A549 (cell line): ENCODE measurements around the gene KNDC1. TPM values are rescaled to one million over a fixed set of nuclear protein-coding genes. Genes with fewer than 3 reads are reported as not detected.

Source experiments
- ATAC-seq, 2 experiments: fragments of 200-7000 bp in 1 of 2; fragments of >200 bp in 1 of 2; cut with Nextera tagmentation in 1 of 2; cut with Tn5 transposase in 1 of 2; 3 replicates each; pipeline versions ENCODE4 v1.8.0 to v1.9.1; 2018 to 2020; ENCODE audit warnings: mild to moderate bottlenecking in 1 of 2, moderate library complexity in 1 of 2
- CTCF ChIA-PET: fragments of 300-600 bp; sonication (Branson Sonifier 250); formaldehyde crosslinking; extraction: SDS; loops from one replicate; lab custom pipeline; 2021; ENCODE audit warnings: antibody characterized with exemption, inconsistent platforms; lab: Yijun Ruan, JAX
- POLR2A ChIA-PET: fragments of 350-600 bp; formaldehyde crosslinking; extraction: SDS; loops from one replicate; lab custom pipeline; 2021; ENCODE audit warnings: antibody characterized with exemption, inconsistent platforms; lab: Yijun Ruan, JAX
- DNase-seq, 2 experiments: peaks; one replicate each; pipeline versions ENCODE4 v3.0.0 to v3.0.0-alpha.2; 2011 to 2016; ENCODE audit warnings: low read depth in 1 of 2, low spot score in 1 of 2
- FAIRE-seq: peaks from 2 replicates; lab custom pipeline; 2011; peaks lifted over from hg19 to GRCh38; lab: Jason Lieb, UNC
- H3K27ac ChIP-seq, 2 experiments: fragments of >200 bp; sonication (Bioruptor Twin); formaldehyde crosslinking; 3 replicates each; pipeline ENCODE4 v1.5.1; 2016 to 2017
- H3K4me1 ChIP-seq: fragments of >200 bp; sonication (Bioruptor Twin); formaldehyde crosslinking; 3 replicates; pipeline ENCODE4 v1.6.1; 2016
- H3K4me2 ChIP-seq: fragments of >200 bp; sonication (Bioruptor Twin); formaldehyde crosslinking; 3 replicates; pipeline ENCODE4 v1.6.1; 2016
- H3K4me3 ChIP-seq: fragments of >200 bp; sonication (Bioruptor Twin); formaldehyde crosslinking; 3 replicates; pipeline ENCODE4 v1.5.1; 2016
- H3K9me3 ChIP-seq: fragments of >200 bp; sonication (Bioruptor Twin); formaldehyde crosslinking; 3 replicates; pipeline ENCODE4 v1.6.1; 2016
- ATOH8 ChIP-seq: fragments of 250-450 bp; sonication (Bioruptor Pico); IDR thresholded peaks from 2 replicates; pipeline ENCODE4 v1.5.0; 2020; ENCODE audit warnings: low read depth, mild to moderate bottlenecking, moderate library complexity
- BCL3 ChIP-seq: fragments of >200 bp; sonication (Bioruptor Twin); formaldehyde crosslinking; IDR thresholded peaks from 3 replicates; pipeline ENCODE4 v1.6.1; 2016
- CBX8 ChIP-seq: fragments of 200-600 bp; sonication (generic); IDR thresholded peaks from 2 replicates; pipeline ENCODE4 v1.6.1; 2016
- CHD2 ChIP-seq: fragments of 150-350 bp; IDR thresholded peaks from 2 replicates; pipeline ENCODE4 v1.6.1; 2014; ENCODE audit warnings: low read length; ENCODE audit not compliant: partially characterized antibody
- CHD4 ChIP-seq: fragments of 200-600 bp; sonication (generic); IDR thresholded peaks from 2 replicates; pipeline ENCODE4 v1.6.1; 2016; ENCODE audit warnings: antibody characterized with exemption, mild to moderate bottlenecking, borderline replicate concordance
- CTCF ChIP-seq: fragments of >200 bp; sonication (Bioruptor Twin); formaldehyde crosslinking; IDR thresholded peaks from 3 replicates; pipeline ENCODE4 v1.5.1; 2016
- E2F6 ChIP-seq: IDR thresholded peaks from 2 replicates; pipeline ENCODE4 v1.6.1; 2012; ENCODE audit warnings: low read depth, borderline replicate concordance
- EP300 ChIP-seq, 2 experiments: fragments of >200 bp; sonication (Bioruptor Twin); formaldehyde crosslinking; IDR thresholded peaks; 2 replicates in 1 of 2; 3 replicates in 1 of 2; pipeline ENCODE4 v1.6.1; 2016 to 2017
- GATA3 ChIP-seq: IDR thresholded peaks from 2 replicates; pipeline ENCODE4 v1.6.1; 2012; ENCODE audit warnings: borderline replicate concordance
- JUNB ChIP-seq: fragments of >200 bp; sonication (Bioruptor Twin); formaldehyde crosslinking; IDR thresholded peaks from 2 replicates; pipeline ENCODE4 v1.6.1; 2016
- KDM5A ChIP-seq: fragments of 200-600 bp; sonication (generic); IDR thresholded peaks from 2 replicates; pipeline ENCODE4 v1.6.1; 2016; ENCODE audit warnings: antibody characterized with exemption, mild to moderate bottlenecking
- MYC ChIP-seq: IDR thresholded peaks from 2 replicates; pipeline ENCODE4 v1.6.1; 2012; ENCODE audit warnings: mild to moderate bottlenecking, inconsistent platforms, low read length, improper control_type of control experiment, borderline replicate concordance
- NFE2L2 ChIP-seq: fragments of 150-350 bp; conservative IDR thresholded peaks from 2 replicates; pipeline ENCODE4 v1.6.1; 2014; ENCODE audit warnings: low read length
- POLR2A ChIP-seq: IDR thresholded peaks from 2 replicates; pipeline ENCODE4 v1.6.1; 2012; ENCODE audit warnings: mild to moderate bottlenecking, low read length
- RAD21 ChIP-seq, 2 experiments: fragments of >200 bp in 1 of 2; sonication (Bioruptor Twin) in 1 of 2; formaldehyde crosslinking in 1 of 2; IDR thresholded peaks in 1 of 2; conservative IDR thresholded peaks in 1 of 2; 2 replicates in 1 of 2; 3 replicates in 1 of 2; pipeline ENCODE4 v1.6.1; 2012 to 2018; ENCODE audit warnings: inconsistent platforms in 1 of 2
- RARB ChIP-seq: fragments of 250-450 bp; sonication (Bioruptor Pico); IDR thresholded peaks from 2 replicates; pipeline ENCODE4 v1.8.0; 2021; ENCODE audit warnings: mild to moderate bottlenecking, moderate library complexity
- RCOR1 ChIP-seq: fragments of 150-350 bp; IDR thresholded peaks from 2 replicates; pipeline ENCODE4 v1.6.1; 2014; ENCODE audit warnings: antibody characterized with exemption, low read length, low read depth
- REST ChIP-seq: fragments of 200-600 bp; sonication (generic); IDR thresholded peaks from 2 replicates; pipeline ENCODE4 v1.6.1; 2016; ENCODE audit warnings: antibody characterized with exemption, mild to moderate bottlenecking, moderate library complexity
- SREBF2 ChIP-seq: fragments of 450-650 bp; IDR thresholded peaks from 2 replicates; pipeline ENCODE4 v1.6.1; 2014; ENCODE audit warnings: mild to moderate bottlenecking, moderate library complexity
- TFCP2L1 ChIP-seq: fragments of 250-450 bp; sonication (Bioruptor Pico); IDR thresholded peaks from 2 replicates; pipeline ENCODE4 v1.5.0; 2021; ENCODE audit warnings: mild to moderate bottlenecking
- ZC3H11A ChIP-seq: fragments of 450-650 bp; IDR thresholded peaks from 2 replicates; pipeline ENCODE4 v1.6.1; 2014; ENCODE audit warnings: antibody characterized with exemption, mild to moderate bottlenecking
- ZSCAN20 ChIP-seq: fragments of 250-450 bp; sonication (Bioruptor Pico); IDR thresholded peaks from 2 replicates; pipeline ENCODE4 v1.8.0; 2022; ENCODE audit warnings: mild to moderate bottlenecking, moderate library complexity
- WGBS: methylation state at CpG from one replicate; pipeline ENCODE4 v1.1.6; 2017; ENCODE audit errors: missing lambda C conversion rate; 5-methylcytosine and 5-hydroxymethylcytosine counted together
- polyA plus RNA-seq, 4 experiments: library from polyadenylated mRNA; depleted of rRNA in 3 of 4; stranded (reverse); fragments of >200 nt; fragmentation: RNase III in 1 of 4; extraction: RNeasy Plus Mini Kit Qiagen cat#74134 plus additional on column Dnase treatment in 1 of 4; gene quantifications; 2 replicates in 3 of 4; 3 replicates in 1 of 4; pipeline ENCODE4 v1.2.3, GENCODE V29; 2011 to 2017

Gene KNDC1
- polyA plus RNA-seq, 2 of the 4 experiments (the other 2 are of a cell fraction), result 0.56 to 0.63 TPM

GRCh38 chr10:133182791-133183645 lies 23.0 kb downstream of the KNDC1 start:
- WGBS, result 74% methylated on average over 59 of the region's 66 CpGs
- POLR2A ChIA-PET, result no interaction called here
- TF ChIP-seq RCOR1, result no peak
- TF ChIP-seq CBX8, result no peak
- TF ChIP-seq BCL3, result no peak
- no peak for TF ChIP-seq REST
- no peak for TF ChIP-seq CHD2
- no peak for TF ChIP-seq NFE2L2
- TF ChIP-seq CHD4, result no peak
- no peak for TF ChIP-seq RARB (CRISPR knock-in tag)
- no peak for TF ChIP-seq POLR2A
- TF ChIP-seq TFCP2L1, result no peak
- TF ChIP-seq KDM5A, result no peak
- TF ChIP-seq JUNB, result no peak
- no peak for TF ChIP-seq E2F6
- Histone ChIP-seq H3K4me3 (no peak overlapping the region), H3K27ac (no peak overlapping the region), H3K9me3 (no peaks in the 10 kb centered on the region), H3K4me1 (no peaks in the 10 kb centered on the region), H3K4me2 (no peak overlapping the region)
- DNase-seq, result no peak
- no peak for ATAC-seq
- no peak for FAIRE-seq
- CTCF ChIA-PET, result no interaction called here

- FAIRE-seq (no peak), DNase-seq (no peak), ATAC-seq (no peak)
- H3K4me1 ChIP-seq, result no peaks in the 10 kb centered on the region
- H3K4me2 ChIP-seq, result no peak overlapping the region
- ChIA-PET CTCF (no interaction called here), POLR2A (no interaction called here)
- WGBS, result 59% methylated on average over 21 of the region's 21 CpGs
- H3K9me3 ChIP-seq, result no peaks in the 10 kb centered on the region
- no peak overlapping the region for H3K27ac ChIP-seq
- H3K4me3 ChIP-seq, result no peak overlapping the region
- TF ChIP-seq CTCF, result no peak
- TF ChIP-seq ZSCAN20 (CRISPR knock-in tag), result no peak
- TF ChIP-seq SREBF2, result no peak
- TF ChIP-seq E2F6, result no peak
- TF ChIP-seq ATOH8, result no peak
- TF ChIP-seq RAD21 (conservative IDR thresholded peaks at IDR 0.05 in 1 of 2, IDR thresholded peaks at IDR 0.05 in 1 of 2), result no peak
- no peak for TF ChIP-seq GATA3
- TF ChIP-seq EP300 (IDR thresholded peaks at IDR 0.05), result no peak
- TF ChIP-seq JUNB, result no peak
- TF ChIP-seq CHD4, result no peak
- no peak for TF ChIP-seq REST
- no peak for TF ChIP-seq ZC3H11A
- no peak for TF ChIP-seq MYC
Observed at GRCh38 chr10:133183646-133184378, 23.8 kb downstream of the KNDC1 start.
